Pancreas (tissue), 10 donors: ENCODE data around the gene PNKP. TPM values are rescaled to one million over a fixed set of nuclear protein-coding genes. Genes with fewer than 3 reads are reported as not detected.

Experiments used
- ATAC-seq, 4 donors: fragments of 200-7000 bp; cut with Tn5 transposase; one replicate each; pipeline versions ENCODE4 v1.8.0 to v1.9.1; 2020; ENCODE audit warnings: mild to moderate bottlenecking in 4 of 4, moderate library complexity in 4 of 4
- DNase-seq, 6 donors: peaks; one replicate each; pipeline ENCODE4 v3.0.0-alpha.2; 2020
- FAIRE-seq: peaks from 2 replicates; lab custom pipeline; 2012; peaks lifted over from hg19 to GRCh38; lab: Jason Lieb, UNC
- H3K27ac ChIP-seq, 4 donors: fragments of 200-600 bp; sonication (generic); 1 replicate in 3 of 4; 2 replicates in 1 of 4; pipeline versions ENCODE4 v1.5.0 to v1.8.0; 2020
- H3K27me3 ChIP-seq, 4 donors: fragments of 200-600 bp; one replicate each; pipeline ENCODE4 v1.8.0; 2021
- H3K36me3 ChIP-seq, 3 donors: fragments of 200-600 bp; sonication (generic) in 1 of 3; one replicate each; pipeline versions ENCODE4 v1.5.0 to v1.8.0; 2020 to 2021
- H3K4me1 ChIP-seq, 3 donors: fragments of 200-600 bp; one replicate each; pipeline ENCODE4 v1.8.0; 2021
- H3K4me3 ChIP-seq, 4 donors: fragments of 200-600 bp; sonication (generic) in 2 of 4; one replicate each; pipeline versions ENCODE4 v1.5.0 to v1.8.0; 2020 to 2021
- H3K9me3 ChIP-seq, 4 donors: fragments of 200-600 bp; one replicate each; pipeline ENCODE4 v1.8.0; 2021
- WGBS, 2 donors: extraction: QIAGEN DNeasy Blood & Tissue Kit; methylation state at CpG; one replicate each; pipeline ENCODE4 v1.1.7; 2013; 5-methylcytosine and 5-hydroxymethylcytosine counted together
- intact Hi-C, 3 donors: fragments of 100-400 bp; cut with DNase I; formaldehyde crosslinking; loops; one replicate each; pipeline versions ENCODE4 v1.11.1 to v1.14.2; 2022
- polyA plus RNA-seq, 2 donors: library from polyadenylated mRNA; stranded (reverse); fragments of 200-250 nt; gene quantifications; one replicate each; pipeline ENCODE4 v1.2.3, GENCODE V29; 2013
- total RNA-seq, 6 donors: library from RNA; stranded (reverse); fragmentation: NEBNext Ultra II Directional in 4 of 6; extraction: Animal tissue kit (Norgen Biotek cat#: 25700) in 4 of 6; gene quantifications; one replicate each; pipeline versions ENCODE4 v1.2.1 to v1.2.4, GENCODE V29; 2021 to 2023
- TF ChIP-seq, protein P1 (sequence below), 4 donors: fragments of 200-600 bp; sonication (generic) in 3 of 4; IDR thresholded peaks; one replicate each; pipeline versions ENCODE4 v1.5.0 to v1.8.0; 2021; ENCODE audit warnings: antibody characterized with exemption in 4 of 4
- donor health status: healthy with polysubstance abuse.
- donor health status: DM: no; HTN: no; CAD: no; lungs with moderate emphysema.
- donor health status: DM: no; HTN: no; CAD: no.
- donor health status: control.
- donor health status: control.
- donor health status: Bipolar disorder and iron deficiency.
- donor health status: DM: yes; HTN: yes; CAD: no.
- donor health status: DM: no; HTN: no; CAD: no.
- donor health status: DM: no; HTN: no; CAD: no.
- donor health status: DM: yes; HTN: yes; CAD: no.

The PNKP gene
- total and polyA plus RNA-seq, 8 donors = 28.7 to 154 (median 43.7) TPM

GRCh38 chr19:49874503-49875157 lies 7.3 kb upstream of the PNKP start:
- FAIRE-seq (no peak), DNase-seq (peak in 1 of 6 donors; percentile 32), ATAC-seq (no peak)
- H3K36me3 ChIP-seq = no peaks in the 10 kb centered on the region
- intact Hi-C loops = no loop called here
- no peaks in the 10 kb centered on the region for H3K9me3 ChIP-seq
- H3K27me3 ChIP-seq = no peaks in the 10 kb centered on the region
- WGBS, 2 donors = 83 to 89% methylated on average over 11 of the region's 11 CpGs
- no peak overlapping the region for H3K27ac ChIP-seq
- H3K4me3 ChIP-seq = no peak overlapping the region
- H3K4me1 ChIP-seq = peaks cover 7 to 18% (median 13%) of the 10 kb centered on the region in 3 donors
- TF ChIP-seq, protein P1, sequence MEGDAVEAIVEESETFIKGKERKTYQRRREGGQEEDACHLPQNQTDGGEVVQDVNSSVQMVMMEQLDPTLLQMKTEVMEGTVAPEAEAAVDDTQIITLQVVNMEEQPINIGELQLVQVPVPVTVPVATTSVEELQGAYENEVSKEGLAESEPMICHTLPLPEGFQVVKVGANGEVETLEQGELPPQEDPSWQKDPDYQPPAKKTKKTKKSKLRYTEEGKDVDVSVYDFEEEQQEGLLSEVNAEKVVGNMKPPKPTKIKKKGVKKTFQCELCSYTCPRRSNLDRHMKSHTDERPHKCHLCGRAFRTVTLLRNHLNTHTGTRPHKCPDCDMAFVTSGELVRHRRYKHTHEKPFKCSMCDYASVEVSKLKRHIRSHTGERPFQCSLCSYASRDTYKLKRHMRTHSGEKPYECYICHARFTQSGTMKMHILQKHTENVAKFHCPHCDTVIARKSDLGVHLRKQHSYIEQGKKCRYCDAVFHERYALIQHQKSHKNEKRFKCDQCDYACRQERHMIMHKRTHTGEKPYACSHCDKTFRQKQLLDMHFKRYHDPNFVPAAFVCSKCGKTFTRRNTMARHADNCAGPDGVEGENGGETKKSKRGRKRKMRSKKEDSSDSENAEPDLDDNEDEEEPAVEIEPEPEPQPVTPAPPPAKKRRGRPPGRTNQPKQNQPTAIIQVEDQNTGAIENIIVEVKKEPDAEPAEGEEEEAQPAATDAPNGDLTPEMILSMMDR (IDR thresholded peaks at IDR 0.05) = no peak

GRCh38 chr19:49873834-49874233 lies 6.5 kb upstream of the PNKP start:
- TF ChIP-seq, protein P1 (IDR thresholded peaks at IDR 0.05) = no peak
- no peak overlapping the region for H3K27ac ChIP-seq
- no peaks in the 10 kb centered on the region for H3K27me3 ChIP-seq
- ATAC-seq = no peak
- 72 to 82% methylated on average over 10 of the region's 10 CpGs for WGBS, 2 donors
- no peaks in the 10 kb centered on the region for H3K36me3 ChIP-seq
- intact Hi-C loops = no loop called here
- no peak overlapping the region for H3K4me3 ChIP-seq
- DNase-seq = peak in 2 of 6 donors; percentile 25 to 27
- no peak for FAIRE-seq
- no peaks in the 10 kb centered on the region for H3K9me3 ChIP-seq
- peaks cover 7 to 21% (median 13%) of the 10 kb centered on the region in 3 donors for H3K4me1 ChIP-seq

DNA sequence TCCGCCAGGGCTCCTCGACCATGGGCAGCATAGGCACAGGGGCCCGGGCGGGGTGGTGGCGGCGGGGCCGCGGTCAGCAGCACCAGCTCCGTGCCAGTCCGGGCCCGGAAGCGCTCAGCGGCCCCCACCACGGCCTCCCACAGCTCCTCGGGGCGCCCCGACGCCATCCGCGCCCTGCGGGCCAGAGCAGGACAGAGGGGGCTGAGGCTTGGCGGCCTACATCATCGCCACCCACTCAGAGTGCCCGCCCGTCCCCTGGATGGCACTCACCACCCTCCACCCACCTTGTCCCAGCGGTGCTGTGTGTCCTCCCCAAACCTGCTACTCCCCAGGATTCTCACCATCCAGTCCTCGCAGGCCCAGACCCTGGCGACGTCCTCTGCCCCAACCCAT lies 5.7 kb upstream of the PNKP start:
- TF ChIP-seq, protein P1 (IDR thresholded peaks at IDR 0.05) = no peak

DNA sequence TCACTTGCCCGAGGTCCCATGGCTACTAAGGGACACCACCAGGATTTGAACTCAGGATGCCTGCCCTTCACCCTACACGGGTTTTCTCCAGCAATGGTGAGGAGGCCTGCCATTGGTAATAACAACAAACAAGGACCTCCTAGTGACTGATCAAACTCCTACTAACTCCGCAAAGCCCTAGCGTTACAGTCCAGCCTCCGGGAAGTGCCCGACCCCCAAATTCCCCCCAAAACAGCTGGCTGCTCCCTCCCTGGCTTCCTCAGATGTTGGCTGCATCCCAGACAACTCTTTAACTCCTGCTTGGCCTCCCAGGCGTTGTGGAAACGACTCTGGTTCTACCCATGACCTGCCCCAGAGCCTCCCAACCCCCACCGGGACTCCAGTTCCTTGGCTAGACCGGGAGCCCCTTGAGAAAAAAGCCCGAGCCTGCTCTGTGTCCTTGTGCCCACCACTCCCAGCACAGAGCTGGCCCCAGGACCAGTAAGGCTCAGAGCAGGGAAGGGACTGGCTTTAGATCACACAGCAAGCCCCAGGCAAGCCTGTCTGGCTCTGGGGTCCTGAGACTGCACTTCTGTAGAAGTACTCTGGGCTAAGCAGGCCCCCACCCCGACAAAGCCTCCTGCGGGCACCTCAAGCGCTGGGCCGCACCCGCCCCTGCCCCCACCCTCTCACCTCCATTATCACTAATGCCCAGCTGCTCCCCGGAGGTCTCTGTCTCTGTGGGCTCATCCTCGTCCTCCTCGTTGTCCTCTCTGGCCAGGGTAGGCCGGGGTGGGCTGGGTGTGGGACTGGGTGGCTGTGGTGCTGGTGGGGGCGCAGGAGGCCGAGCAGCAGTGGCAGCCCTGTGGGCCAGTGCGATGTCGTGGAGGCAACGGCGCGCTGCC lies 5.1 kb upstream of the PNKP start:
- Histone ChIP-seq H3K4me1 (peaks cover 7 to 24% (median 13%) of the 10 kb centered on the region in 3 donors), H3K27ac (no peak overlapping the region), H3K27me3 (no peaks in the 10 kb centered on the region), H3K9me3 (no peaks in the 10 kb centered on the region), H3K36me3 (no peaks in the 10 kb centered on the region), H3K4me3 (no peak overlapping the region)
- ATAC-seq (no peak), FAIRE-seq (no peak), DNase-seq (peak in 4 of 6 donors; percentile 24 to 82 (median 51))
- intact Hi-C loops = no loop called here
- TF ChIP-seq, protein P1 (IDR thresholded peaks at IDR 0.05) = no peak
- WGBS, 2 donors = 85 to 87% methylated on average over 25 to 27 of the region's 27 CpGs

More for the DNA sequence above, 5.7 kb upstream of the PNKP start:
- Histone ChIP-seq H3K27ac (no peak overlapping the region), H3K4me1 (peaks cover 7 to 23% (median 13%) of the 10 kb centered on the region in 3 donors), H3K9me3 (no peaks in the 10 kb centered on the region), H3K27me3 (no peaks in the 10 kb centered on the region), H3K36me3 (no peaks in the 10 kb centered on the region), H3K4me3 (no peak overlapping the region)
- WGBS, 2 donors = 91 to 94% methylated on average over 23 to 29 of the region's 29 CpGs
- no peak for FAIRE-seq
- DNase-seq = peak in 2 of 6 donors; percentile 23 to 57
- intact Hi-C loops = no loop called here
- no peak for ATAC-seq
